Measurements from ENCODE around the gene ZNF674. TPM values are rescaled to one million over a fixed set of nuclear protein-coding genes. Genes with fewer than 3 reads are reported as not detected.

The ZNF674 gene
- total and polyA plus RNA-seq, 2 of the 4 experiments (the other 2 are of a cell fraction) = 2.2 to 13.4 TPM

GRCh38 chrX:46576458-46576857, 31.2 kb upstream of the ZNF674 start:
- no peak for TF ChIP-seq BHLHE40 (IDR thresholded peaks at IDR 0.05; ENCODE audit: low read depth, low read length)
- no peak for TF ChIP-seq POLR2A (IDR thresholded peaks at IDR 0.05; ENCODE audit: low read depth, low read length)
- no peak for TF ChIP-seq RFX5 (IDR thresholded peaks at IDR 0.05; ENCODE audit: low read depth, low read length)
- TF ChIP-seq RCOR1 (IDR thresholded peaks at IDR 0.05; ENCODE audit: insufficient replicate concordance, low read length) = no peak
- TF ChIP-seq, protein P1, sequence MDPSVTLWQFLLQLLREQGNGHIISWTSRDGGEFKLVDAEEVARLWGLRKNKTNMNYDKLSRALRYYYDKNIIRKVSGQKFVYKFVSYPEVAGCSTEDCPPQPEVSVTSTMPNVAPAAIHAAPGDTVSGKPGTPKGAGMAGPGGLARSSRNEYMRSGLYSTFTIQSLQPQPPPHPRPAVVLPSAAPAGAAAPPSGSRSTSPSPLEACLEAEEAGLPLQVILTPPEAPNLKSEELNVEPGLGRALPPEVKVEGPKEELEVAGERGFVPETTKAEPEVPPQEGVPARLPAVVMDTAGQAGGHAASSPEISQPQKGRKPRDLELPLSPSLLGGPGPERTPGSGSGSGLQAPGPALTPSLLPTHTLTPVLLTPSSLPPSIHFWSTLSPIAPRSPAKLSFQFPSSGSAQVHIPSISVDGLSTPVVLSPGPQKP (IDR thresholded peaks at IDR 0.05; ENCODE audit: borderline replicate concordance, low read depth, low read length) = no peak
- no peak for TF ChIP-seq CHD1 (IDR thresholded peaks at IDR 0.05; ENCODE audit: low read depth, low read length)
- no peak for TF ChIP-seq RAD21 (IDR thresholded peaks at IDR 0.05; ENCODE audit: low read length)
- no peak for TF ChIP-seq NFE2L2 (IDR thresholded peaks at IDR 0.05; ENCODE audit: low read depth, low read length)
- no peak for TF ChIP-seq FOS (IDR thresholded peaks at IDR 0.05; ENCODE audit: low read depth, low read length)
- TF ChIP-seq, protein P2, sequence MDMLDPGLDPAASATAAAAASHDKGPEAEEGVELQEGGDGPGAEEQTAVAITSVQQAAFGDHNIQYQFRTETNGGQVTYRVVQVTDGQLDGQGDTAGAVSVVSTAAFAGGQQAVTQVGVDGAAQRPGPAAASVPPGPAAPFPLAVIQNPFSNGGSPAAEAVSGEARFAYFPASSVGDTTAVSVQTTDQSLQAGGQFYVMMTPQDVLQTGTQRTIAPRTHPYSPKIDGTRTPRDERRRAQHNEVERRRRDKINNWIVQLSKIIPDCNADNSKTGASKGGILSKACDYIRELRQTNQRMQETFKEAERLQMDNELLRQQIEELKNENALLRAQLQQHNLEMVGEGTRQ (IDR thresholded peaks at IDR 0.05; ENCODE audit: low read depth, low read length) = no peak
- TF ChIP-seq MAFK (IDR thresholded peaks at IDR 0.05; ENCODE audit: low read depth, low read length) = no peak
- TF ChIP-seq CEBPB (IDR thresholded peaks at IDR 0.05; ENCODE audit: low read depth, low read length) = no peak
- TF ChIP-seq MXI1 (IDR thresholded peaks at IDR 0.05; ENCODE audit: borderline replicate concordance, low read depth, low read length) = no peak
- TF ChIP-seq MAZ (IDR thresholded peaks at IDR 0.05; ENCODE audit: borderline replicate concordance, low read depth, low read length) = no peak
- no peak for TF ChIP-seq CTCF (conservative IDR thresholded peaks at IDR 0.05; ENCODE audit: low read depth, low read length)
- no peak for TF ChIP-seq SMC3 (IDR thresholded peaks at IDR 0.05; ENCODE audit: low read depth, low read length)
- ATAC-seq (ENCODE audit: low read depth) = no peak
- H2BK5ac ChIP-seq (ENCODE audit: low read depth, low read length, poor library complexity, severe bottlenecking) = peak overlapping the region; percentile 3
- H2BK20ac ChIP-seq (ENCODE audit: low read depth, low read length) = no peak overlapping the region
- DNase-seq = no peak
- no peak overlapping the region for H2BK15ac ChIP-seq (ENCODE audit: low read depth, low read length)
- no peak overlapping the region for H3K27ac ChIP-seq (ENCODE audit: insufficient read depth, low read length)
- H4K91ac ChIP-seq (ENCODE audit: insufficient read depth, low read depth, low read length) = no peak overlapping the region
- peak overlapping the region; percentile 22; the same call in 1 of the 2 replicates for H3K4me3 ChIP-seq (ENCODE audit: insufficient read depth, low read depth, low read length)
- no TSS peak for BruUV-seq (replicated peaks)
- no peak overlapping the region for H2AFZ ChIP-seq (replicated peaks; ENCODE audit: low read length, poor library complexity)
- H3K4ac ChIP-seq (ENCODE audit: low read depth, low read length) = 0 out of 2 replicates have a peak overlapping the region, but pooled peaks have one; percentile 42
- WGBS, 2 experiments (ENCODE audit: extremely low coverage in 2 of 2, insufficient read length in 1 of 2) = no CpG with 5 or more reads among the region's 3 CpGs
- H3K9ac ChIP-seq (ENCODE audit: low read depth, low read length) = no peak overlapping the region
- no peaks in the 10 kb centered on the region for H3K36me3 ChIP-seq (ENCODE audit: control insufficient read depth, insufficient read depth, low read length)
- no peaks in the 10 kb centered on the region for H4K20me1 ChIP-seq (ENCODE audit: insufficient read depth, low read length)
- ChIA-PET POLR2A (ENCODE audit: unreplicated experiment) (no interaction called here), CTCF (no interaction called here)
- peaks cover 2% of the 10 kb centered on the region; the same call in 1 of the 2 replicates for H3K4me1 ChIP-seq (ENCODE audit: control insufficient read depth, insufficient read depth, low read length)
- H2AK5ac ChIP-seq (ENCODE audit: low read depth, low read length) = no peak overlapping the region
- H3K23ac ChIP-seq (ENCODE audit: low read depth, low read length) = no peak overlapping the region
- no peak overlapping the region for H2AK9ac ChIP-seq (replicated peaks; ENCODE audit: low read depth, low read length, poor library complexity)
- no peaks in the 10 kb centered on the region for H3K27me3 ChIP-seq (ENCODE audit: control insufficient read depth, insufficient read depth, low read length)
- in situ Hi-C loops (cut with MboI; ENCODE audit: low sequenced_read_pairs) (no loop called here), intact Hi-C loops (cut with micrococcal nuclease) (loop anchor here (5.0 kb wide), 1 partner anchor 221 kb away; no protein-coding TSS in a partner anchor), dilution Hi-C loops (cut with HindIII; ENCODE audit: low sequenced_read_pairs, unreplicated experiment) (no loop called here)
- H3K4me2 ChIP-seq (ENCODE audit: low read depth, low read length) = peak overlapping the region; percentile 70
- H2BK120ac ChIP-seq (ENCODE audit: low read depth, low read length) = no peak overlapping the region
- no peak overlapping the region for H3K18ac ChIP-seq (ENCODE audit: low read depth, low read length)
- H3K79me1 ChIP-seq (ENCODE audit: low read depth in 1 of 2, low read length in 2 of 2) = peaks cover 7 to 37% of the 10 kb centered on the region in 2 experiments; a peak in 2 of 4 replicates
- H4K5ac ChIP-seq (ENCODE audit: low read depth, low read length) = no peak overlapping the region
- H3K9me3 ChIP-seq (ENCODE audit: control insufficient read depth, insufficient read depth, low read length) = no peaks in the 10 kb centered on the region
- H3K14ac ChIP-seq (replicated peaks; ENCODE audit: low read depth, low read length) = no peak overlapping the region
- H4K8ac ChIP-seq (ENCODE audit: low read depth in 2 of 2, low read length in 2 of 2) = no peak overlapping the region
- H3K9me1 ChIP-seq (ENCODE audit: insufficient read depth, low read length) = 0 out of 2 replicates have a peak, but pooled peaks cover 3% of the 10 kb centered on the region
- H3K56ac ChIP-seq (ENCODE audit: extremely low read depth, insufficient read depth, low read length) = no peak overlapping the region

All from IMR-90 (cell line).